HepG2 (cell line): ENCODE data around the gene TRIM54. TPM values are rescaled to one million over a fixed set of nuclear protein-coding genes. Genes with fewer than 3 reads are reported as not detected.
A peak's percentile ranks its signal among the peaks of the same experiment; 100 is the strongest.

Source experiments
- AKAP8 ChIP-seq: sonication (generic); formaldehyde crosslinking; IDR thresholded peaks from 2 replicates; pipeline ENCODE4 v1.5.1; 2020; ENCODE audit warnings: mild to moderate bottlenecking, missing genetic modification reagents
- DNMT1 ChIP-seq: sonication (generic); formaldehyde crosslinking; IDR thresholded peaks from 2 replicates; pipeline ENCODE4 v1.5.1; 2020; ENCODE audit warnings: mild to moderate bottlenecking, missing genetic modification reagents
- GLI4 ChIP-seq: sonication (generic); formaldehyde crosslinking; IDR thresholded peaks from 2 replicates; pipeline ENCODE4 v1.5.1; 2020; ENCODE audit warnings: missing genetic modification reagents, mild to moderate bottlenecking, moderate library complexity, borderline replicate concordance
- ISL2 ChIP-seq: sonication (generic); formaldehyde crosslinking; IDR thresholded peaks from 2 replicates; pipeline ENCODE4 v1.5.0; 2020; ENCODE audit warnings: missing genetic modification reagents
- MTF1 ChIP-seq: sonication (generic); formaldehyde crosslinking; IDR thresholded peaks from 2 replicates; pipeline ENCODE4 v1.5.0; 2020; ENCODE audit warnings: missing genetic modification reagents
- NFYB ChIP-seq: sonication (generic); formaldehyde crosslinking; IDR thresholded peaks from 2 replicates; pipeline ENCODE4 v1.4.0; 2020; ENCODE audit warnings: missing genetic modification reagents
- PRMT3 ChIP-seq: sonication (generic); formaldehyde crosslinking; IDR thresholded peaks from 2 replicates; pipeline ENCODE4 v1.8.1; 2022; ENCODE audit warnings: low read depth, mild to moderate bottlenecking, moderate library complexity, missing genetic modification reagents, borderline replicate concordance
- RARG ChIP-seq: sonication (generic); formaldehyde crosslinking; IDR thresholded peaks from 2 replicates; pipeline ENCODE4 v1.4.0; 2020; ENCODE audit warnings: low read depth, mild to moderate bottlenecking, missing genetic modification reagents
- RORA ChIP-seq: sonication (generic); formaldehyde crosslinking; IDR thresholded peaks from 2 replicates; pipeline ENCODE4 v1.5.0; 2020; ENCODE audit warnings: mild to moderate bottlenecking, missing genetic modification reagents, moderate library complexity
- SUZ12 ChIP-seq: fragments of 150-350 bp; IDR thresholded peaks from 2 replicates; pipeline ENCODE4 v1.6.1; 2014; ENCODE audit warnings: low read depth, low read length
- ZNF121 ChIP-seq: sonication (generic); formaldehyde crosslinking; IDR thresholded peaks from 2 replicates; pipeline ENCODE4 v1.5.0; 2020; ENCODE audit warnings: mild to moderate bottlenecking, missing genetic modification reagents
- ZNF484 ChIP-seq: sonication (generic); formaldehyde crosslinking; IDR thresholded peaks from 2 replicates; pipeline ENCODE4 v1.5.1; 2020; ENCODE audit warnings: mild to moderate bottlenecking, low read depth, missing genetic modification reagents, borderline replicate concordance
- ZNF646 ChIP-seq: sonication (generic); formaldehyde crosslinking; IDR thresholded peaks from 2 replicates; pipeline ENCODE4 v1.9.0; 2021; ENCODE audit warnings: mild to moderate bottlenecking, missing genetic modification reagents
- ZNF710 ChIP-seq: sonication (generic); formaldehyde crosslinking; IDR thresholded peaks from 2 replicates; pipeline ENCODE4 v1.5.0; 2020; ENCODE audit warnings: mild to moderate bottlenecking, missing genetic modification reagents, borderline replicate concordance
- ZNF841 ChIP-seq: sonication (generic); formaldehyde crosslinking; IDR thresholded peaks from 2 replicates; pipeline ENCODE4 v1.8.1; 2023; ENCODE audit warnings: missing genetic modification reagents, borderline replicate concordance
- polyA plus RNA-seq, 8 experiments: library from polyadenylated mRNA; depleted of rRNA in 3 of 8; stranded (reverse) in 7 of 8; unstranded in 1 of 8; fragments of >200 nt; fragmentation: Illumina TruSeq in 4 of 8; extraction: Trizol in 4 of 8; gene quantifications; 2 replicates each; pipeline versions ENCODE4 v1.2.1 to v1.2.3, GENCODE V29; 2011 to 2016; ENCODE audit warnings: low read depth in 4 of 8, missing spikeins in 1 of 8, mixed read lengths in 1 of 8; ENCODE audit not compliant: insufficient read depth in 1 of 8
- total RNA-seq, 5 experiments: library from RNA; depleted of rRNA; stranded (reverse); fragments of >200 nt; fragmentation: Illumina TruSeq; extraction: Trizol; gene quantifications; 2 replicates each; pipeline ENCODE4 v1.2.3, GENCODE V29; 2016; ENCODE audit warnings: low read depth in 1 of 5
- TF ChIP-seq, protein P1 (sequence below): sonication (generic); formaldehyde crosslinking; IDR thresholded peaks from 2 replicates; pipeline ENCODE4 v1.4.0; 2020; ENCODE audit warnings: missing genetic modification reagents
- TF ChIP-seq, protein P2 (sequence below): sonication (generic); formaldehyde crosslinking; IDR thresholded peaks from 2 replicates; pipeline ENCODE4 v1.5.0; 2020; ENCODE audit warnings: mild to moderate bottlenecking, missing genetic modification reagents

TRIM54 gene
- total and polyA plus RNA-seq, 2 of the 13 experiments (the other 11 are each of a cell fraction or from before 2014, with no cell fraction given): 0.07 to 0.13 TPM

GRCh38 chr2:27356056-27356381 lies 73.8 kb downstream of the TRIM54 start (continued):
- TF ChIP-seq ISL2 (CRISPR knock-in tag) (peak; percentile 54), PRMT3 (CRISPR knock-in tag) (0 out of 2 replicates have a peak, but pooled peaks have one; percentile 17), AKAP8 (CRISPR knock-in tag) (0 out of 2 replicates have a peak, but pooled peaks have one; percentile 40), ZNF710 (CRISPR knock-in tag) (peak; percentile 87; the same call in 1 of the 2 replicates), NFYB (peak; percentile 72), DNMT1 (CRISPR knock-in tag) (0 out of 2 replicates have a peak, but pooled peaks have one; percentile 20), GLI4 (0 out of 2 replicates have a peak, but pooled peaks have one; percentile 3), SUZ12 (no peak), RORA (CRISPR knock-in tag) (no peak), ZNF484 (CRISPR knock-in tag) (0 out of 2 replicates have a peak, but pooled peaks have one; percentile 50), ZNF841 (CRISPR knock-in tag) (no peak), ZNF121 (CRISPR knock-in tag) (0 out of 2 replicates have a peak, but pooled peaks have one; percentile 28), RARG (CRISPR knock-in tag) (peak; percentile 13; the same call in 1 of the 2 replicates), MTF1 (CRISPR knock-in tag) (peak; percentile 24; the same call in 1 of the 2 replicates), ZNF646 (CRISPR knock-in tag) (peak; percentile 32; the same call in 1 of the 2 replicates)
- TF ChIP-seq, protein P1, sequence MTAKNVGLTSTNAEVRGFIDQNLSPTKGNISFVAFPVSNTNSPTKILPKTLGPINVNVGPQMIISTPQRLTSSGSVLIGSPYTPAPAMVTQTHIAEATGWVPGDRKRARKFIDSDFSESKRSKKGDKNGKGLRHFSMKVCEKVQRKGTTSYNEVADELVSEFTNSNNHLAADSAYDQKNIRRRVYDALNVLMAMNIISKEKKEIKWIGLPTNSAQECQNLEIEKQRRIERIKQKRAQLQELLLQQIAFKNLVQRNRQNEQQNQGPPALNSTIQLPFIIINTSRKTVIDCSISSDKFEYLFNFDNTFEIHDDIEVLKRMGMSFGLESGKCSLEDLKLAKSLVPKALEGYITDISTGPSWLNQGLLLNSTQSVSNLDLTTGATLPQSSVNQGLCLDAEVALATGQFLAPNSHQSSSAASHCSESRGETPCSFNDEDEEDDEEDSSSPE (CRISPR knock-in tag): peak; percentile 63; the same call in 1 of the 2 replicates
- TF ChIP-seq, protein P2, sequence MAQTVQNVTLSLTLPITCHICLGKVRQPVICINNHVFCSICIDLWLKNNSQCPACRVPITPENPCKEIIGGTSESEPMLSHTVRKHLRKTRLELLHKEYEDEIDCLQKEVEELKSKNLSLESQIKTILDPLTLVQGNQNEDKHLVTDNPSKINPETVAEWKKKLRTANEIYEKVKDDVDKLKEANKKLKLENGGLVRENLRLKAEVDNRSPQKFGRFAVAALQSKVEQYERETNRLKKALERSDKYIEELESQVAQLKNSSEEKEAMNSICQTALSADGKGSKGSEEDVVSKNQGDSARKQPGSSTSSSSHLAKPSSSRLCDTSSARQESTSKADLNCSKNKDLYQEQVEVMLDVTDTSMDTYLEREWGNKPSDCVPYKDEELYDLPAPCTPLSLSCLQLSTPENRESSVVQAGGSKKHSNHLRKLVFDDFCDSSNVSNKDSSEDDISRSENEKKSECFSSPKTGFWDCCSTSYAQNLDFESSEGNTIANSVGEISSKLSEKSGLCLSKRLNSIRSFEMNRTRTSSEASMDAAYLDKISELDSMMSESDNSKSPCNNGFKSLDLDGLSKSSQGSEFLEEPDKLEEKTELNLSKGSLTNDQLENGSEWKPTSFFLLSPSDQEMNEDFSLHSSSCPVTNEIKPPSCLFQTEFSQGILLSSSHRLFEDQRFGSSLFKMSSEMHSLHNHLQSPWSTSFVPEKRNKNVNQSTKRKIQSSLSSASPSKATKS (CRISPR knock-in tag): 0 out of 2 replicates have a peak, but pooled peaks have one; percentile 14
